Mesodermal cell (in vitro differentiated cells): ENCODE data around the gene KHNYN. TPM values are rescaled to one million over a fixed set of nuclear protein-coding genes. Genes with fewer than 3 reads are reported as not detected.
"Not testable (repeated sequence)": the region's sequence is repeated elsewhere in the genome, so short reads cannot be mapped to it uniquely, and the experiment has no call there.

Source experiments
- H3K27ac ChIP-seq: 2 replicates; pipeline ENCODE4 v1.7.0; 2013; ENCODE audit warnings: mild to moderate bottlenecking, low read depth, low read length, moderate library complexity; ENCODE audit not compliant: severe bottlenecking
- H3K36me3 ChIP-seq: 2 replicates; pipeline ENCODE4 v1.7.1; 2013; ENCODE audit warnings: mild to moderate bottlenecking, low read length, moderate library complexity; ENCODE audit not compliant: control insufficient read depth, insufficient read depth
- H3K4me1 ChIP-seq: one replicate; pipeline ENCODE4 v1.7.1; 2013; ENCODE audit warnings: mild to moderate bottlenecking, low read length; ENCODE audit not compliant: insufficient read depth, control insufficient read depth, poor library complexity, severe bottlenecking
- H3K4me3 ChIP-seq: 2 replicates; pipeline ENCODE4 v1.7.0; 2013; ENCODE audit warnings: low read length, control low read depth, mild to moderate bottlenecking; ENCODE audit not compliant: insufficient read depth, poor library complexity, severe bottlenecking; ENCODE audit errors: extremely low read depth
- H3K9me3 ChIP-seq: 2 replicates; pipeline ENCODE4 v1.7.1; 2013; ENCODE audit warnings: mild to moderate bottlenecking, low read length, moderate library complexity; ENCODE audit not compliant: control insufficient read depth
- WGBS, 2 experiments: methylation state at CpG; one replicate each; pipeline ENCODE4 v1.1.5; 2013; ENCODE audit warnings: missing lambda C conversion rate in 2 of 2; ENCODE audit not compliant: insufficient coverage in 2 of 2; 5-methylcytosine and 5-hydroxymethylcytosine counted together
- polyA plus RNA-seq, 2 experiments: library from polyadenylated mRNA; stranded (reverse); fragments of 50-300 nt; gene quantifications; one replicate each; pipeline ENCODE4 v1.2.3, GENCODE V29; 2013

Gene KHNYN
- polyA plus RNA-seq (2013, experiment 1 of 2) = 47.1 TPM
- 41.5 TPM for polyA plus RNA-seq (2013, experiment 2 of 2)

DNA sequence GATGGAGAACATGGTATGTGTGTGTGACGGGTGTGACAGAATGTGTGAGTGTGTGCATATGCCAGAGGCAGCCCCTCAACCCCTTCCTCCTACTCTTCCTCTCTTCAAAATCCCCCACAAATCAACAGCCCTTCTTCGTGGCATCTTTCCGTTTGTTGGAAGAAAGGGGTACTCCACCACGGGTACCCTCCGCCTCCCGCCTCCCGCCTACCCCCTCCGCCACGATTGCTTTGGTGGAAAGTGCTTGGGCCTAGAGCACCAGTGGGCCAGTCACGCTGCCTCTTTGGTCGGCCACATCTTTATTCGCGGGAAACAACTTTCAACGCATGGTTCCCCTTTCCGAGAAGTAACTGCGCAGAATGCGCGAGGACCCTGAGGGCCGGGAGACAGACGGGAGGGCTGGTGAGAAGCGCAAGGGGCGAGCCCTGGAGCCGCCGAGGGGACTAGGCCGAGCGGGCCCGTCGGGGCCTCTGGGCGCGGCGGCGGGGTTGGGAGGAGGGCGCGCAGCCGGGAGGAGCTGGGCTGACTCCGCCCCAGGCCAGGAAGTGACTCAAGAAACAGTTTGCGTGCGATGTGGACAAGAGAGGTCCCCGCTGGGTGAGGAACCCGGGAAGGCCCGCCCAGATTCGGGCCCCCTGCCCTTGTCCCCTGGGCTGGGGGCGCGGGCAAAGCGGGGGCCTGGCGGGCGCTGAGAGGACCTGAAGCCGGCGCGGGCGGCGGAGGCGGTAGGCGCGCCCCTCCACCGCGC is at the start of gene KHNYN, which contains the start of gene CBLN3:
Gene KHNYN, plus strand, starts transcription at position 560 of the 748 bp plus-strand sequence. CDS start 777 bp downstream, outside the sequence.
Gene CBLN3, minus strand, starts transcription at position 274 of the 748 bp plus-strand sequence. CDS start 614 bp downstream, outside the sequence.
- H3K36me3 ChIP-seq = peaks cover 20% of the 10 kb centered on the region
- H3K27ac ChIP-seq = peak within 1 kb of the TSS; percentile 92
- 12 to 13% methylated on average over 44 to 46 of the region's 57 CpGs for WGBS, 2 experiments
- H3K4me3 ChIP-seq = peak within 1 kb of the TSS; percentile 73
- H3K4me1 ChIP-seq = peaks cover 12% of the 10 kb centered on the region
- no peaks in the 10 kb centered on the region for H3K9me3 ChIP-seq

DNA sequence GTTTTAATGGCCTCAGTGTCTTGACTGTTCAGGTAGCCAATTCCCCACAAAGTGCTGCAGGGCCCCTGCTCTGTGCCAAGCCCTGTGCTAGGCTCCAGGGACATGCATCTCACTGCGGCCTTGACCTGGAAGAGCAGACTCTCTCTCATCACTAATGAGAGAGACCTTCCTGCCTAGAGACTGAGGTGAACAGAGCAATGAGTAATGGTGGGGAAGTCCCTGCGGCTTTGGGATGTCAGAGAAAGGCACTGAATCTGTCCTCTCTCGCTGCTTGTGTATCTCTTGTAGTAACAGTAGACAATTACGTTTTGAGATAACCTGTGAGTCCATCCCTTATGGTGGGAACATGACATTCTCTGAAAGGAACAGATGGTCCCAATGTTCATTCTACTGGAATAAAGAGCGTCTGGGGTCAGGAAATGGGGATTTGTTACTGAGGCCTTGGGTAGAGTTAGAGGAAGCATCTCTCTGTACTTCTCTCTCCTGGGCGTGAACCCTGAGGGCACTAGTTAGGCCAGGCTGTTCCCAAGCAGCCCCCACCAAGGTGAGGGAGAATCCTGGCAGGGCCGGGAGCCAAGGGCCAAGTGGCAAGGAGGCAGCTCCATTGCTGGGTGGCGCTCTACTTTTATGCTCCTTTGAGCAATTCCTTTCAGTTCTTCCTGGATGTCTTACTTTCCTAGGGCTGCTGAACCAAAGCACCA is 48.2 kb upstream of the KHNYN start:
- no peak overlapping the region for H3K4me3 ChIP-seq
- no peaks in the 10 kb centered on the region for H3K9me3 ChIP-seq
- 88 to 94% methylated on average over 7 of the region's 8 CpGs for WGBS, 2 experiments
- H3K36me3 ChIP-seq = peaks cover 16% of the 10 kb centered on the region
- no peak overlapping the region for H3K27ac ChIP-seq
- H3K4me1 ChIP-seq = no peaks in the 10 kb centered on the region

DNA sequence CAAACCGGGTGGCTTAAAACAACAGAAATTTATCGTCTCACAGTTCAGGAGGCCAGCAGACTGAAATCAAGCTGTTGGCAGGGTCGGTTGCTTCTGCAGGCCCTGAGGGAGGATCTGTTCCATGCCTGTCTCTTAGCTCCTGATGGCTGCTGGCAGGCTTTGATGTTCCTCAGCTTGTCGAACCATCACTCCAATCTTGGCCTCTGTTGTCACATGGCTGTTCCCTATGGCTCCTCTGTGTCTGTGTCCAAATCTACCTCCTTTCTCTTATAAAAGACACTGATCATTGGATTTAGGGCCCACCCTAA is 47.7 kb upstream of the KHNYN start:
- WGBS, 2 experiments = 86 to 96% methylated on average over 4 of the region's 4 CpGs
- Histone ChIP-seq H3K36me3 (peaks cover 11% of the 10 kb centered on the region), H3K4me1 (no peaks in the 10 kb centered on the region), H3K4me3 (no peak overlapping the region), H3K27ac (no peak overlapping the region), H3K9me3 (no peaks in the 10 kb centered on the region)

DNA sequence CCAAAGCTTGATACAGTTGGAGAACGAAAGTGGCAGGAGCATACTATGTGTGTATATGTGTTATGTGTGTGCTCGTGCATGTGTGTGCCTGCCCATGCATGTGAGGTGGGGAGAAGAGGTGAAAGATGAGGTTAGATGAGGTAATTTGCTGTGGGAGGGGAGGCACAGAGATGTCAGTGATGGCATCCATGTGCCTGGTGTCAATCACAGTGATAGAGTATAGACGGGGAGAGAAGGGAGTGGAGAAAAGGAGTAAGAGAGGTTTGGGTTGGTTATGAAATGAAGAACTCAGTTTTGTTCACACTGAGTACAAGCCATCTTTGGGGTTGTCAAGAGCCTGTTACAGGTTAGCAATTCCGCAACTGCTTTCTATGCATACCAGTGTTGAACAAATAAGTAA is 45.6 kb upstream of the KHNYN start:
- Histone ChIP-seq H3K4me1 (no peaks in the 10 kb centered on the region), H3K27ac (no peak overlapping the region), H3K9me3 (no peaks in the 10 kb centered on the region), H3K4me3 (no peak overlapping the region), H3K36me3 (no peaks in the 10 kb centered on the region)
- 89 to 97% methylated on average over 3 to 4 of the region's 4 CpGs for WGBS, 2 experiments

DNA sequence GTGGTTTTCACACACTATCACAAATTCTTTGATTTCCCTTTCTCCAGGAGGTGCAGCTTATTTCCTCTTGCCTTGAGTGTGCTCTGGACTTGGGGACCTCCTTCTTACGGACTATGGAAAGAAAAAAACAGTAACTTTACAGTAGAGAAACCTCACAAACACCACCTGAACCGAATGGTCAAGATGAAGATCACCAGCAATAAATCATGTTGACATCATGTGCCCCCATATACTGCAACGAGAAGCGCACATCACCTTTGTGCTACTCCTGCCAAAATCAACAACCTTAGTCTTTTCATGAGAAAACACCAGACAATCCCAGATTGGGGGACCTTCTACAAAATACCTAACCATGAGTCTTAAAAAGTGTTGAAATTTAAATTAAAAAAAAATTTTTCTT is 44.2 kb upstream of the KHNYN start:
- H3K36me3 ChIP-seq = no peaks in the 10 kb centered on the region
- no peaks in the 10 kb centered on the region for H3K9me3 ChIP-seq
- H3K27ac ChIP-seq = no peak overlapping the region
- WGBS, 2 experiments = 73 to 80% methylated on average over 1 to 4 of the region's 4 CpGs
- H3K4me1 ChIP-seq = no peaks in the 10 kb centered on the region
- H3K4me3 ChIP-seq = no peak overlapping the region

DNA sequence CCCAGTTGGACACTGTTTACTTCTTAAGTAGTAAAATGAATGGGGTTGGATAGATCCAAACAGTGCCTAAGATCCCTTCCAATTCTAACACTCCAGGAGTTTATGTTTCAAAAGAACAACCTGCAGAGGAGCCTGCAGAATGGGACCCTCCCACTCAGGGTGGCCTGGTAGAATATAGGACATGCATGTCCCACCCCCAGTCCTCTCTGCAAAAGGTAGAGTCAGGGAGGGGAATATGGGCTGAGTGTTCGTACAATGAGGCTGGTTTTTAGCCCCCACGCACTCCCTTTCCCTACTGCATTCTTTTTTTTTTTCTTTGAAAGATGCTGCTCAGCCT is 42.8 kb upstream of the KHNYN start:
- no peak overlapping the region for H3K4me3 ChIP-seq
- no peaks in the 10 kb centered on the region for H3K36me3 ChIP-seq
- H3K9me3 ChIP-seq = no peaks in the 10 kb centered on the region
- 60 to 80% methylated on average over 1 to 2 of the region's 2 CpGs for WGBS, 2 experiments
- no peaks in the 10 kb centered on the region for H3K4me1 ChIP-seq
- H3K27ac ChIP-seq = no peak overlapping the region

DNA sequence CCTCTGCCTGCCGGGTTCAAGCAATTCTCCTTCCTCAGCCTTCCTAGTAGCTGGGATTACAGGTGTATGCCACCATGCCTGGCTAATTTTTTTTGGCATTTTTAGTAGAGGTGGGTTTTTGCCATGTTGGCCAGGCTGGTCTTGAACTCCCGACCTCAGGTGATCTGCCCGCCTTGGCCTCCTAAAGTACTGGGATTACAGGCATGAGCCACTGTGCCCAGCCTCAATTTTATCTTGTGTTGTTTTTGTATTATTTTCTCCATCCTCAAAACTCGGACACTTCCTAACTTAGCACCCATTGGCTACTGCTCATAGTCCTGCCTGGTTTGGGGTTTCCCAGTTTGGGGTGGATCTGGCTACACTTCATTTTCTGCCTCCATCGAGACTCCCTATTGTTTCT is 42.2 kb upstream of the KHNYN start:
- not testable (repeated sequence) for H3K4me3 ChIP-seq, H3K27ac ChIP-seq, H3K4me1 ChIP-seq, H3K9me3 ChIP-seq, H3K36me3 ChIP-seq
- WGBS, 2 experiments = 95% methylated on average over 2 to 5 of the region's 5 CpGs

DNA sequence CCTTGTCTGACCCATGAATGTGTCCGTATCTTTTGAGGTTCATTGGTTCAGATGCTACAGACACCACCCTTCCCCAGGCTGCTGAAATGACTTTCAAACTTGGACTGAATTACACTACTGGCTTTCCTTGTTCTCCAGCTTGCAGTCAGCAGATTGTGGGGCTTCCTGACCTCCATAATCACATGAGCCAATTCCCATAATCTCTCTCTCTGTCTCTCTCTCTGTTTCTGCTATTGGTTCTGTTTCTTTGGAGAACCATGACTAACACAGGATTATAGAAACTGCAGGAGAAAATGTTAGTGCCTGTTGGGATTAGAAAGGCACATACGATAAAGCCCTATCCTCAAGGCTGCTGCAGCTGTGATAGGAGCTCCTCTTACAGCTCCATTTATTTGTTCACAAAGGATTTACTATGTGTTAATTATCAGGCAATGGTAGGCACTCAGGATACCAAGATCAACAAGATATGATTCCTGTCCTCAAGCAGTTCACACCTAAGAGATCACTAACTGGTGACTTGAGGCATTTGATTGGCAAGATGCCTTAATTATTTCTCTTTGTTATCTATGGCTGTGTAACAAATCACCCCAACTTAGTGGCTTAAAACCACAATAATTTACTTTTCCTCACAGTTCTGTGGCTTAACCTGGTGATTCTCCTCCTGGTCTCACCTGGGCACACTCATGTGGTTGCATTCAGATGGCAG is 41.1 kb upstream of the KHNYN start:
- H3K27ac ChIP-seq = no peak overlapping the region
- no peaks in the 10 kb centered on the region for H3K36me3 ChIP-seq
- H3K9me3 ChIP-seq = no peaks in the 10 kb centered on the region
- 81 to 86% methylated on average over 1 of the region's 2 CpGs for WGBS, 2 experiments
- H3K4me1 ChIP-seq = peaks cover 3% of the 10 kb centered on the region
- no peak overlapping the region for H3K4me3 ChIP-seq

DNA sequence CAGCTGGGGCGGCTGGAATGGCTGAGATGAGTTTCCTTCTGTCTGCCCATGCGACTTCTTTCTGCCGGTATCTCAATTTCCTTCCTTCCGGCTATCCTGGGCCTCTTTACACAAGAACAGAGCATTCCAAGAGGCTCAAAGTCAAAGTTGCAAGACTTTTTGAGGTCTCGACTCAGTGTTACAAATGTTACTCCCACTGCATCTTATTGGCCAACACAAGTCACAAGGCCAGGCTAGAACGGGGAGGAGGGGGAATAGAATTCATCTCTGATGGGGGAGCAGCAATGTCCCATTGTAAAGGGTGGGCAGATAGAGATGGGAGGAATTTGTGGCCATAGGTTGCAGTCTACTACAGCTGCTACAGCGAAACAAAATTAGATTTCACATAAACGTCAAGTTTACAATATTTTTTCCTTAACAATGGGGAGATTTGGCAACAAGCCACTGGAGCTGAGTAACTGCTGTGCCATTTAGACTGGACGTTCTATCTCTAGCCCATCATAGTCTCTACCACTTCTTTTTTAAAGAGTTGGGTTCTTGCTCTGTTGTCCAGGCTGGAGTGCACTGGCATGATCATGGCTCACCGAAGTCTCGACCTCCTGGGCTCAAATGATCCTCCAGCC is 40.4 kb upstream of the KHNYN start:
- H3K36me3 ChIP-seq = no peaks in the 10 kb centered on the region
- H3K4me1 ChIP-seq = peaks cover 3% of the 10 kb centered on the region
- no peak overlapping the region for H3K27ac ChIP-seq
- 85 to 89% methylated on average over 4 to 7 of the region's 11 CpGs for WGBS, 2 experiments
- H3K4me3 ChIP-seq = no peak overlapping the region
- H3K9me3 ChIP-seq = no peaks in the 10 kb centered on the region

DNA sequence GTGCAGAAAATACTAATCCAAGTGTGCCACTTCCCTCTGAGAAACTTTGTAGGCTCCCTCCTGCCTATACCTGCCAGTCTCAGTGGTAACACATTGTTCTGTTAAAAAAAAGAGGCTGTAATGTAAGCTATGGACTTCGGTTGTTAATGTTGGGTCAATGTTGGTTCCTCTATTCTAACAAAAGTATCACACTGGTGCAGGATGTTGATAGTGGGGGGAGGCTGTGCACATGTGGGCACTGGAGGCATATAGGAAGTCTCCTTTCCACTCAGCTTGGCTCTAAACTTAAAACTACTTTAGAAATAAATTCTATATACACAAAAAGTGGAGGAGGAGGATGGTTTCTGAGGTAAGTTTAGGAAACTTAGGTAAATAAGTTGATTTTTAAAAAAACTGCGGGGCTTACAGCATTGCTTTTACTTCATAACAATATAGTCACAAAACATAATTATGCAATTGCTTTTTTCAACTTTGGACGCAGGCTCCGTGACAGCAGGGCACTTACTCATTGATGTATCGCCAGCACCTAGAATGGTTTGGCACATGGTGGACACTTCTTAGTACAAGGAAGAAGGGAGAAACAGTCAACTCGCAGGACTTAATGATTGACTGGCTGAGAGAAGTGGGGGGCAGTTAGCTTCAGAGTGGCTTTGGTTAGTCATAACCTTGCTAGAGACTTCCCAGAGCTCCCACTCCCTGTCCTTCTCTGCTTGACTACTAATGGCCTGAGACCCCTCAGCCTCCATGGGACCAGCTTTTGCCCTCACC is 38.9 kb upstream of the KHNYN start:
- peaks cover 5% of the 10 kb centered on the region for H3K4me1 ChIP-seq
- no peaks in the 10 kb centered on the region for H3K9me3 ChIP-seq
- H3K36me3 ChIP-seq = no peaks in the 10 kb centered on the region
- WGBS, 2 experiments = 95 to 97% methylated on average over 4 of the region's 6 CpGs
- H3K4me3 ChIP-seq = no peak overlapping the region
- no peak overlapping the region for H3K27ac ChIP-seq
